GM18867 (cell line): Measurements from ENCODE around the gene SPATS2L.

Experiments used
- ATAC-seq: cut with Tn5 transposase; IDR thresholded peaks from one replicate; pipeline ENCODE4 v1.9.1; 2021; ENCODE audit warnings: mild to moderate bottlenecking, moderate library complexity; ENCODE audit not compliant: unreplicated experiment

SPATS2L gene

GRCh38 chr2:200461846-200462710 lies 155.6 kb downstream of the SPATS2L start:
- ATAC-seq, result no peak

GRCh38 chr2:200463452-200463851 lies 157.0 kb downstream of the SPATS2L start:
- ATAC-seq, result no peak

DNA sequence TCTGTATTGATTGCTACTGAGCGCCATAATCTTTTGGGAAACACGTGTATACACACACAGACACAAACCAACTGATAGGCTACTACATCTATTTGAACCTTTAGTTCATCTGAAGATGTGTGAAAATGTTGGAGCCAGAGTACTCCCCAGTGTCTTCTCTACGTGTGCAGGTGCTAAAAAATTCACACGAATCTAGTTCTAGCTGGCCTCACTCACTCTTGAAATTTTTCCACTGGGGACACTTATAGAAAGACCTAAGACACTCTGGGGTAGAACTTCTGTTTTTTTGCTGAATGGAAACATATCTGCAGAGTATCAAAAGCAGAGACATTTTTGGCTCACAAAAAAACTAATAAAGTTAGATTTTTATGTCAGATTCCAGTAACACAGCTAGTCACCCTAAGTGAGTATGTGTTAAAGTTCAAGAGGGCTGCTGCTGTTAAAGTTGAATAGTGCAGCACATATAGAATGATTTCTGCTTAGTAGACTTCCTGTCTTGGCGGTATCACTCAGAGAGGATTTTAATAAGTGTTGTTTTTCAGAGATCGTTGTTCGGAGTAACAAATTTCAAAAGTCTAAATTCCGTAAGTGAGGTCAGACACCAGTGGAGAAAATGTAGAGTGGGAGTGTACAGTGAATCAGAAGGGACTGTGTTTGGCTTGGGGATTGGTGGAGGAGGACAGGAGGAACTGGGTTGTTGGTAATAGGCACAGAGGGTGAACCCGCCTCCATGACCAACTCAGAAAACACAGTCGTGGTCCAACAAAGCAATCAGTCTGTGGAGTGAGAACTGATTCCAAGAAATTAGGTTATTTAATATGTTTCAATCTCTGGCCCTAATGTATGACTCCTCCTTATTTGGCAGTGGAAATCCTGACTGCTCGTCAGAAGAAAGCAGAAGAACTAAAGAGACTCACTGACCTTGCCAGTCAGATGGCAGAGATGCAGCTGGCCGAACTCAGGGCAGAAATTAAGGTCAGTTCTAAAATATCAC lies 160.2 kb downstream of the SPATS2L start:
- no peak for ATAC-seq

- no peak for ATAC-seq
These were observed 161.6 kb downstream of the SPATS2L start for GRCh38 chr2:200467806-200468681.

GRCh38 chr2:200469708-200470211 lies 163.3 kb downstream of the SPATS2L start:
- no peak for ATAC-seq

DNA sequence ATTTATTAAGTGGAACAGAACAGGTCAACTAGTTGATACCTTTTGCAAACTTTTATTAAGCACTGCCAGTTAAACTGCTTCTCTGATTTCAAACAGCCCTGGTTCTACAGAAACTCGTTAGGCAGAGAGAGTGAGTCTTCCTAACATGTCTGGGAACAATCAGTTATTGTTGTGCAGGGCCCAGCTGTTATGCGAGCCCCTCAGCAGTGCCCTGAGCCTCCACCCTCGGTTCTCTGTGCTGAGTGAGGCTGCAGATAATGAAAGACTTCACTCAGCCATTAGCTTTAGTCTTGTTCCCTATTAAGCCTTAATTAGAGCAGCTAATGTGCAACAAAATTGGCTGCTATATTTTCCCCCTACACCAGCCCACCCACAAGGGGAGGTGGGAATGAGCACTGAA lies 163.7 kb downstream of the SPATS2L start:
- ATAC-seq, result no peak

- peak; percentile 76 for ATAC-seq
These were observed 164.9 kb downstream of the SPATS2L start for GRCh38 chr2:200471324-200471848.

- ATAC-seq, result peak; percentile 10
These were observed 165.6 kb downstream of the SPATS2L start for GRCh38 chr2:200471928-200472645.

DNA sequence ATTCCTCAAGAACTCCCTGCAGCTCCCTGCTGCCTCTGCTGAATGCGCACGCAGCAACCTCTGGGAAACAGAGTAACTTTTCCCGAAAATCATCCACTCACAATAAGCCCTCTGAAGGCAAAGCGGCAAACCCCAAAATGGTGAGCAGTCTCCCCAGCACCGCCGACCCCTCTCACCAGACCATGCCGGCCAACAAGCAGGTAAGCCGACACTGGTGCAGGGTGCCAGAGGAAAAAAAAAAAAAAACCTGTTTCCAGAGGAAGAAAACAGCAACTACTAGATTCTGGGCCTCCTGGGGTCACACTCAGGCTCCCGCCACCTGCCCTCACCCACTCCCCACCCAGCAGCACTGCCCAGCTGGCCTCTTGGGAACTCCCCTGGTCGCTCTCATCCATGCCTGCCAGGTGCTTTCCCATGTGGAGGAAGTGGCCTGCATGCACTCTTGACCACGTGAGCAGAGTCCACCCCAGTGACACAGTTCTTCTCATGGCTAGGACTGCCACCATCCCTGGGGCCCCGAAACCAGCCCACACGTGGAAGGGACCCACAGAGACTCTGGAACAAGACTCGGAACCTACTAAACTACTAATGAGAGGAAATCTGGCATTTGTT lies 166.5 kb downstream of the SPATS2L start:
- no peak for ATAC-seq

GRCh38 chr2:200475795-200476194 lies 169.3 kb downstream of the SPATS2L start:
- ATAC-seq, result no peak

DNA sequence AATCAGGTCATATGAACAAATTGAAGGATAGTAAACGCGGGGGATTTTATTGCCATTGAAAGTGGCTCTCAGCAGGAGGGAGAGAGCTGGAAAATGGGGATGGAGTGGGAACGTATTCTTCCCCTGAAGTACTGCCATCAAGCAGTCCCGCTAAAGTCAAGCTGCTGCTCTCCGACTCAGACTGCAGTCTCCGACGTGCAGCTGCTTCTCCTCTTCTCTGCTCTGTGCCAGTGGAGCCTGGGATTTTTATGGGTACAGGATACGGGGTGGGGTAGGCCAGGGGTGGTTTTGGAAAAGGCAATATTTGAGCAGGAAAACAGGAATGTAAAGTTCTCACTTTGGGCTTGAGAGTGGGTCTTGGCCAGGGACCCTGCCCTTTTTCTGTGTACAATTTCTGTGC lies 170.3 kb downstream of the SPATS2L start:
- no peak for ATAC-seq

DNA sequence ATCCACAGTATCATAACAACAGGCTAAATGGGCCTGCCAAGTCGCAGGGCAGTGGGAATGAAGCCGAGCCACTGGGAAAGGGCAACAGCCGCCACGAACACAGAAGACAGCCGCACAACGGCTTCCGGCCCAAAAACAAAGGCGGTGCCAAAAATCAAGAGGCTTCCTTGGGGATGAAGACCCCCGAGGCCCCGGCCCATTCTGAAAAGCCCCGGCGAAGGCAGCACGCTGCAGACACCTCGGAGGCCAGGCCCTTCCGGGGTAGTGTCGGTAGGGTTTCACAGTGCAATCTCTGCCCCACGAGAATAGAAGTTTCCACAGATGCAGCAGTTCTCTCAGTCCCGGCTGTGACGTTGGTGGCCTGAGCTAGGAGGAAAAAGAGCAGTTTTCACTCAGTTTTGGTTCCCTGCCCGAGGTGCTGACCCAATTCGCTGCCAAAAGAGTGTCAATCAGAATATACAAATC lies 171.2 kb downstream of the SPATS2L start:
- ATAC-seq, result no peak

- ATAC-seq, result no peak
These were observed 173.3 kb downstream of the SPATS2L start for GRCh38 chr2:200479692-200480265.

- ATAC-seq, result no peak
These were observed 175.7 kb downstream of the SPATS2L start for GRCh38 chr2:200482194-200482593.

- ATAC-seq, result peak; percentile 67
These were observed 177.3 kb downstream of the SPATS2L start for GRCh38 chr2:200483729-200484198.

- no peak for ATAC-seq
These were observed 178.4 kb downstream of the SPATS2L start for GRCh38 chr2:200484934-200485333.

- no peak for ATAC-seq
These were observed 180.0 kb downstream of the SPATS2L start for GRCh38 chr2:200486529-200486928.

DNA sequence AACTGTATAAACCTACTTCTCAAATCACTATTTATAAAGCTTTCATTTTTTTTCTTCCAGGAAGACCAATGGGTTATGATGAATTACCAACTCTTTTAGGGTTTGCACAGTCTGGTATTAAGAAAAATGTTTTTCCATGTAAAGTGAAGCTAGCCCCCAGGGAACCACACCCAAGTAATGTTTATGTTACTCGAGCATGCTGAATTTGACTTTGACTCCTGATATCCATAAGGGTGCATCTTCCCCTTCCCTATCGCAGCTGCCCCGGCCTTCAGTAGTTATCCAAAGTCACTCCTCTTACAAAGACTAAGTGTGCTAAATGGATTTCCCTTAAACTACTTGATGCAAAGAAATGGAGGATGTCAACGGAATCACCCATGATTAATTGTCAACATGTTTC lies 181.7 kb downstream of the SPATS2L start:
- ATAC-seq, result no peak
